HepG2 (cell line): ENCODE results near the gene CDC27. TPM values are rescaled to one million over a fixed set of nuclear protein-coding genes. Genes with fewer than 3 reads are reported as not detected.

Experiments used
- ATAC-seq: fragments of 200-7000 bp; cut with Tn5 transposase; 3 replicates; pipeline ENCODE4 v1.9.1; 2020; ENCODE audit warnings: mild to moderate bottlenecking, moderate library complexity
- BruUV-seq: library from RNA; stranded (reverse); fragments of 400-500 nt; replicated peaks from 2 replicates; lab custom pipeline; 2021; lab: Mats Ljungman, UMichigan
- CTCF ChIA-PET: fragments of 300-600 bp; formaldehyde crosslinking; extraction: SDS; loops from one replicate; lab custom pipeline; 2021; ENCODE audit warnings: low total read pairs, inconsistent platforms, low intra/inter-chr PET ratio; lab: Yijun Ruan, JAX
- POLR2A ChIA-PET: fragments of 350-600 bp; sonication (Branson Sonifier 250); formaldehyde crosslinking; loops from one replicate; lab custom pipeline; 2020; ENCODE audit warnings: antibody characterized with exemption, inconsistent platforms; lab: Yijun Ruan, JAX
- DNase-seq: peaks from one replicate; pipeline ENCODE4 v3.0.0-alpha.2; 2015; ENCODE audit warnings: low spot score
- FAIRE-seq: peaks from 3 replicates; lab custom pipeline; 2011; peaks lifted over from hg19 to GRCh38; lab: Jason Lieb, UNC
- H2AFZ ChIP-seq: one replicate; pipeline ENCODE4 v1.6.1; 2011; ENCODE audit warnings: low read length, inconsistent platforms
- H3K27ac ChIP-seq: fragments of 300-600 bp; 3 replicates; pipeline ENCODE4 v1.8.0; 2011; ENCODE audit warnings: mixed run types, mild to moderate bottlenecking, mixed read lengths, low read length, inconsistent platforms; ENCODE audit not compliant: insufficient read depth; ENCODE audit errors: extremely low read length
- H3K27me3 ChIP-seq, 2 experiments: fragments of 200-600 bp in 1 of 2; 2 replicates in 1 of 2; 3 replicates in 1 of 2; pipeline versions ENCODE4 v1.6.0 to v1.8.0; 2011; ENCODE audit warnings: low read length in 2 of 2, mild to moderate bottlenecking in 2 of 2, moderate library complexity in 2 of 2, inconsistent platforms in 1 of 2; ENCODE audit not compliant: insufficient read depth in 2 of 2, control insufficient read depth in 1 of 2
- H3K36me3 ChIP-seq, 2 experiments: fragments of 200-600 bp in 1 of 2; replicated peaks in 1 of 2; 2 replicates in 1 of 2; 3 replicates in 1 of 2; pipeline versions ENCODE4 v1.5.1 to v1.8.0; 2011; ENCODE audit warnings: low read length in 2 of 2, inconsistent platforms in 1 of 2; ENCODE audit not compliant: insufficient read depth in 2 of 2, control insufficient read depth in 1 of 2
- H3K4me1 ChIP-seq: 2 replicates; pipeline ENCODE4 v1.5.1; 2012; ENCODE audit warnings: low read length, inconsistent platforms; ENCODE audit not compliant: insufficient read depth
- H3K4me2 ChIP-seq: 2 replicates; pipeline ENCODE4 v1.6.0; 2011; ENCODE audit warnings: low read depth, low read length, inconsistent platforms
- H3K4me3 ChIP-seq, 3 experiments: fragments of 200-600 bp in 1 of 3; sonication (generic), shearing (Covaris generic) in 1 of 3; replicated peaks in 1 of 3; 2 replicates each; pipeline ENCODE4 v1.5.1; 2011 to 2016; ENCODE audit warnings: low read length in 3 of 3, inconsistent platforms in 2 of 3, low read depth in 2 of 3, mild to moderate bottlenecking in 2 of 3, control low read depth in 1 of 3, mixed read lengths in 1 of 3; ENCODE audit not compliant: insufficient read depth in 1 of 3
- H3K79me2 ChIP-seq: one replicate; pipeline ENCODE4 v1.6.1; 2011; ENCODE audit warnings: low read length, inconsistent platforms; ENCODE audit not compliant: insufficient read depth
- H3K9ac ChIP-seq: 2 replicates; pipeline ENCODE4 v1.6.0; 2011; ENCODE audit warnings: mild to moderate bottlenecking, low read depth, low read length, inconsistent platforms; ENCODE audit not compliant: insufficient read depth
- H3K9me3 ChIP-seq: 2 replicates; pipeline ENCODE4 v1.5.1; 2012; ENCODE audit warnings: mild to moderate bottlenecking, low read length
- H4K20me1 ChIP-seq: 2 replicates; pipeline ENCODE4 v1.6.0; 2011; ENCODE audit warnings: inconsistent platforms, mild to moderate bottlenecking, low read length, moderate library complexity; ENCODE audit not compliant: insufficient read depth
- ARNT2 ChIP-seq: sonication (generic); formaldehyde crosslinking; IDR thresholded peaks from 2 replicates; pipeline ENCODE4 v1.8.0; 2022; ENCODE audit warnings: mild to moderate bottlenecking, low read depth, missing genetic modification reagents, moderate library complexity
- KDM1A ChIP-seq: IDR thresholded peaks from 2 replicates; pipeline ENCODE4 v1.6.1; 2016; ENCODE audit warnings: missing compliant biosample characterization
- MEIS2 ChIP-seq: sonication (generic); formaldehyde crosslinking; IDR thresholded peaks from 2 replicates; pipeline ENCODE4 v1.9.0; 2021; ENCODE audit warnings: mild to moderate bottlenecking, missing genetic modification reagents
- RCOR2 ChIP-seq: IDR thresholded peaks from 2 replicates; pipeline ENCODE4 v1.6.1; 2016; ENCODE audit warnings: missing biosample characterization, missing genetic modification reagents
- ZBTB42 ChIP-seq: sonication (generic); formaldehyde crosslinking; IDR thresholded peaks from 2 replicates; pipeline ENCODE4 v1.5.0; 2020; ENCODE audit warnings: mild to moderate bottlenecking, missing genetic modification reagents
- ZNF552 ChIP-seq: sonication (generic); formaldehyde crosslinking; IDR thresholded peaks from 2 replicates; pipeline ENCODE4 v1.9.0; 2022; ENCODE audit warnings: missing genetic modification reagents, mild to moderate bottlenecking, borderline replicate concordance
- ZNF878 ChIP-seq: sonication (generic); formaldehyde crosslinking; IDR thresholded peaks from 2 replicates; pipeline ENCODE4 v1.8.1; 2023; ENCODE audit warnings: mild to moderate bottlenecking, missing genetic modification reagents, moderate library complexity
- ZZZ3 ChIP-seq: sonication (generic); formaldehyde crosslinking; IDR thresholded peaks from 2 replicates; pipeline ENCODE4 v1.4.0; 2020; ENCODE audit warnings: missing genetic modification reagents, mild to moderate bottlenecking, borderline replicate concordance
- WGBS: methylation state at CpG from one replicate; pipeline ENCODE4 v1.1.6; 2017; ENCODE audit warnings: low lambda C conversion rate; 5-methylcytosine and 5-hydroxymethylcytosine counted together
- in situ Hi-C: cut with HindIII; loops from 2 replicates; pipeline ENCODE4 v1.10.0; 2017; ENCODE audit warnings: low pct_unique_long_range_greater_than_20kb; ENCODE audit not compliant: extremely low pct_ligation_motif_present
- intact Hi-C: fragments of 100-400 bp; cut with micrococcal nuclease; formaldehyde crosslinking; loops from one replicate; pipeline ENCODE4 v1.10.0; 2022; ENCODE audit not compliant: unreplicated experiment
- polyA plus RNA-seq, 8 experiments: library from polyadenylated mRNA; depleted of rRNA in 3 of 8; stranded (reverse) in 7 of 8; unstranded in 1 of 8; fragments of >200 nt; fragmentation: Illumina TruSeq in 4 of 8; extraction: Trizol in 4 of 8; gene quantifications; 2 replicates each; pipeline versions ENCODE4 v1.2.1 to v1.2.3, GENCODE V29; 2011 to 2016; ENCODE audit warnings: low read depth in 4 of 8, missing spikeins in 1 of 8, mixed read lengths in 1 of 8; ENCODE audit not compliant: insufficient read depth in 1 of 8
- total RNA-seq, 5 experiments: library from RNA; depleted of rRNA; stranded (reverse); fragments of >200 nt; fragmentation: Illumina TruSeq; extraction: Trizol; gene quantifications; 2 replicates each; pipeline ENCODE4 v1.2.3, GENCODE V29; 2016; ENCODE audit warnings: low read depth in 1 of 5
- TF ChIP-seq, protein P1 (sequence below): sonication (generic); formaldehyde crosslinking; IDR thresholded peaks from 2 replicates; pipeline ENCODE4 v1.4.0; 2020; ENCODE audit warnings: missing genetic modification reagents
- TF ChIP-seq, protein P2 (sequence below): sonication (generic); formaldehyde crosslinking; IDR thresholded peaks from 2 replicates; pipeline ENCODE4 v1.4.0; 2020; ENCODE audit warnings: missing genetic modification reagents
- TF ChIP-seq, protein P3 (sequence below): sonication (generic); formaldehyde crosslinking; IDR thresholded peaks from 2 replicates; pipeline ENCODE4 v1.5.1; 2020; ENCODE audit warnings: missing genetic modification reagents, mild to moderate bottlenecking, borderline replicate concordance
- TF ChIP-seq, protein P4 (sequence below): sonication (generic); formaldehyde crosslinking; IDR thresholded peaks from 2 replicates; pipeline ENCODE4 v1.4.0; 2020; ENCODE audit warnings: missing genetic modification reagents, borderline replicate concordance
- TF ChIP-seq, protein P5 (sequence below): sonication (generic); formaldehyde crosslinking; IDR thresholded peaks from 2 replicates; pipeline ENCODE4 v1.4.0; 2020; ENCODE audit warnings: missing genetic modification reagents; ENCODE audit errors: not compliant biosample characterization
- TF ChIP-seq, protein P6 (sequence below): sonication (generic); formaldehyde crosslinking; IDR thresholded peaks from 2 replicates; pipeline ENCODE4 v1.4.0; 2020; ENCODE audit warnings: missing genetic modification reagents

CDC27 gene
- total and polyA plus RNA-seq, 2 of the 13 experiments (the other 11 are each of a cell fraction or from before 2014, with no cell fraction given): 80.7 to 102 TPM

DNA sequence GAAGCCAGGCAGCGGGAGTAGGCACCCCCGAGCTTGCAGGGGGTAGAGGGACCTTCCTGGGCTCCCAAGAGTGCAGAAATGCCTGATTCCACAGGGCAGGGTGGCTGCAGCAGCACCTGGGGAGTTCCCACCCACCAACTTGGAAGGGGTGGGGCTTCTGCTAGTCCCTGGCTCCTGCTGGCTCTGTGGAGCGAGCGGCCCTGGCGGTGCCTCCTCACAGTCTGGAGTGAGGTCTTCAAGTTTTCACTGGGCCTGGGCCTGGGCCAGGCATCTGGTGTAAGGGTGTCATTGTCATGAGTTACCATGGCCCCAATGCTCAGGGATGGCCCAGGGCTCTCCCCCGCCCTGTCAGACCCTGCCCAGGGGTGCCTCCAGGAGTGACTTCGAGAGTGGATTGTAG lies 48.7 kb upstream of the CDC27 start:
- no peak overlapping the region for H3K27ac ChIP-seq
- POLR2A ChIA-PET: no interaction called here
- no peak for DNase-seq
- H3K9me3 ChIP-seq: no peaks in the 10 kb centered on the region
- no peak overlapping the region for H3K9ac ChIP-seq
- no peaks in the 10 kb centered on the region for H3K4me1 ChIP-seq
- H3K36me3 ChIP-seq: no peaks in the 10 kb centered on the region
- 32% methylated on average over 3 of the region's 7 CpGs for WGBS
- no peaks in the 10 kb centered on the region; a peak in 1 of 5 replicates for H3K27me3 ChIP-seq
- CTCF ChIA-PET: no interaction called here
- peak; percentile 50 for ATAC-seq
- no peaks in the 10 kb centered on the region for H4K20me1 ChIP-seq
- in situ Hi-C loops (no loop called here), intact Hi-C loops (no loop called here)
- no peak for FAIRE-seq
- no TSS peak for BruUV-seq
- no peak overlapping the region for H3K4me3 ChIP-seq
- no peaks in the 10 kb centered on the region for H3K79me2 ChIP-seq
- H2AFZ ChIP-seq: no peak overlapping the region
- no peak overlapping the region for H3K4me2 ChIP-seq
- no peak for TF ChIP-seq RCOR2 (CRISPR knock-in tag)
- TF ChIP-seq, protein P1, sequence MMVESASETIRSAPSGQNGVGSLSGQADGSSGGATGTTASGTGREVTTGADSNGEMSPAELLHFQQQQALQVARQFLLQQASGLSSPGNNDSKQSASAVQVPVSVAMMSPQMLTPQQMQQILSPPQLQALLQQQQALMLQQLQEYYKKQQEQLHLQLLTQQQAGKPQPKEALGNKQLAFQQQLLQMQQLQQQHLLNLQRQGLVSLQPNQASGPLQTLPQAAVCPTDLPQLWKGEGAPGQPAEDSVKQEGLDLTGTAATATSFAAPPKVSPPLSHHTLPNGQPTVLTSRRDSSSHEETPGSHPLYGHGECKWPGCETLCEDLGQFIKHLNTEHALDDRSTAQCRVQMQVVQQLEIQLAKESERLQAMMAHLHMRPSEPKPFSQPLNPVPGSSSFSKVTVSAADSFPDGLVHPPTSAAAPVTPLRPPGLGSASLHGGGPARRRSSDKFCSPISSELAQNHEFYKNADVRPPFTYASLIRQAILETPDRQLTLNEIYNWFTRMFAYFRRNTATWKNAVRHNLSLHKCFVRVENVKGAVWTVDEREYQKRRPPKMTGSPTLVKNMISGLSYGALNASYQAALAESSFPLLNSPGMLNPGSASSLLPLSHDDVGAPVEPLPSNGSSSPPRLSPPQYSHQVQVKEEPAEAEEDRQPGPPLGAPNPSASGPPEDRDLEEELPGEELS (CRISPR knock-in tag): no peak
- TF ChIP-seq, protein P2, sequence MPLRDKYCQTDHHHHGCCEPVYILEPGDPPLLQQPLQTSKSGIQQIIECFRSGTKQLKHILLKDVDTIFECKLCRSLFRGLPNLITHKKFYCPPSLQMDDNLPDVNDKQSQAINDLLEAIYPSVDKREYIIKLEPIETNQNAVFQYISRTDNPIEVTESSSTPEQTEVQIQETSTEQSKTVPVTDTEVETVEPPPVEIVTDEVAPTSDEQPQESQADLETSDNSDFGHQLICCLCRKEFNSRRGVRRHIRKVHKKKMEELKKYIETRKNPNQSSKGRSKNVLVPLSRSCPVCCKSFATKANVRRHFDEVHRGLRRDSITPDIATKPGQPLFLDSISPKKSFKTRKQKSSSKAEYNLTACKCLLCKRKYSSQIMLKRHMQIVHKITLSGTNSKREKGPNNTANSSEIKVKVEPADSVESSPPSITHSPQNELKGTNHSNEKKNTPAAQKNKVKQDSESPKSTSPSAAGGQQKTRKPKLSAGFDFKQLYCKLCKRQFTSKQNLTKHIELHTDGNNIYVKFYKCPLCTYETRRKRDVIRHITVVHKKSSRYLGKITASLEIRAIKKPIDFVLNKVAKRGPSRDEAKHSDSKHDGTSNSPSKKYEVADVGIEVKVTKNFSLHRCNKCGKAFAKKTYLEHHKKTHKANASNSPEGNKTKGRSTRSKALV (CRISPR knock-in tag): no peak
- TF ChIP-seq, protein P3, sequence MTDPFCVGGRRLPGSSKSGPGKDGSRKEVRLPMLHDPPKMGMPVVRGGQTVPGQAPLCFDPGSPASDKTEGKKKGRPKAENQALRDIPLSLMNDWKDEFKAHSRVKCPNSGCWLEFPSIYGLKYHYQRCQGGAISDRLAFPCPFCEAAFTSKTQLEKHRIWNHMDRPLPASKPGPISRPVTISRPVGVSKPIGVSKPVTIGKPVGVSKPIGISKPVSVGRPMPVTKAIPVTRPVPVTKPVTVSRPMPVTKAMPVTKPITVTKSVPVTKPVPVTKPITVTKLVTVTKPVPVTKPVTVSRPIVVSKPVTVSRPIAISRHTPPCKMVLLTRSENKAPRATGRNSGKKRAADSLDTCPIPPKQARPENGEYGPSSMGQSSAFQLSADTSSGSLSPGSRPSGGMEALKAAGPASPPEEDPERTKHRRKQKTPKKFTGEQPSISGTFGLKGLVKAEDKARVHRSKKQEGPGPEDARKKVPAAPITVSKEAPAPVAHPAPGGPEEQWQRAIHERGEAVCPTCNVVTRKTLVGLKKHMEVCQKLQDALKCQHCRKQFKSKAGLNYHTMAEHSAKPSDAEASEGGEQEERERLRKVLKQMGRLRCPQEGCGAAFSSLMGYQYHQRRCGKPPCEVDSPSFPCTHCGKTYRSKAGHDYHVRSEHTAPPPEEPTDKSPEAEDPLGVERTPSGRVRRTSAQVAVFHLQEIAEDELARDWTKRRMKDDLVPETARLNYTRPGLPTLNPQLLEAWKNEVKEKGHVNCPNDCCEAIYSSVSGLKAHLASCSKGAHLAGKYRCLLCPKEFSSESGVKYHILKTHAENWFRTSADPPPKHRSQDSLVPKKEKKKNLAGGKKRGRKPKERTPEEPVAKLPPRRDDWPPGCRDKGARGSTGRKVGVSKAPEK (CRISPR knock-in tag): no peak
- TF ChIP-seq, protein P4, sequence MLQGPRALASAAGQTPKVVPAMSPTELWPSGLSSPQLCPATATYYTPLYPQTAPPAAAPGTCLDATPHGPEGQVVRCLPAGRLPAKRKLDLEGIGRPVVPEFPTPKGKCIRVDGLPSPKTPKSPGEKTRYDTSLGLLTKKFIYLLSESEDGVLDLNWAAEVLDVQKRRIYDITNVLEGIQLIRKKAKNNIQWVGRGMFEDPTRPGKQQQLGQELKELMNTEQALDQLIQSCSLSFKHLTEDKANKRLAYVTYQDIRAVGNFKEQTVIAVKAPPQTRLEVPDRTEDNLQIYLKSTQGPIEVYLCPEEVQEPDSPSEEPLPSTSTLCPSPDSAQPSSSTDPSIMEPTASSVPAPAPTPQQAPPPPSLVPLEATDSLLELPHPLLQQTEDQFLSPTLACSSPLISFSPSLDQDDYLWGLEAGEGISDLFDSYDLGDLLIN: no peak
- no peak for TF ChIP-seq ZNF552
- TF ChIP-seq KDM1A (CRISPR knock-in tag): no peak
- TF ChIP-seq ARNT2 (CRISPR knock-in tag): no peak
- TF ChIP-seq ZBTB42 (CRISPR knock-in tag): no peak
- TF ChIP-seq, protein P5, sequence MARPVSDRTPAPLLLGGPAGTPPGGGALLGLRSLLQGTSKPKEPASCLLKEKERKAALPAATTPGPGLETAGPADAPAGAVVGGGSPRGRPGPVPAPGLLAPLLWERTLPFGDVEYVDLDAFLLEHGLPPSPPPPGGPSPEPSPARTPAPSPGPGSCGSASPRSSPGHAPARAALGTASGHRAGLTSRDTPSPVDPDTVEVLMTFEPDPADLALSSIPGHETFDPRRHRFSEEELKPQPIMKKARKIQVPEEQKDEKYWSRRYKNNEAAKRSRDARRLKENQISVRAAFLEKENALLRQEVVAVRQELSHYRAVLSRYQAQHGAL (CRISPR knock-in tag): no peak
- no peak for TF ChIP-seq ZNF878 (CRISPR knock-in tag)
- TF ChIP-seq, protein P6, sequence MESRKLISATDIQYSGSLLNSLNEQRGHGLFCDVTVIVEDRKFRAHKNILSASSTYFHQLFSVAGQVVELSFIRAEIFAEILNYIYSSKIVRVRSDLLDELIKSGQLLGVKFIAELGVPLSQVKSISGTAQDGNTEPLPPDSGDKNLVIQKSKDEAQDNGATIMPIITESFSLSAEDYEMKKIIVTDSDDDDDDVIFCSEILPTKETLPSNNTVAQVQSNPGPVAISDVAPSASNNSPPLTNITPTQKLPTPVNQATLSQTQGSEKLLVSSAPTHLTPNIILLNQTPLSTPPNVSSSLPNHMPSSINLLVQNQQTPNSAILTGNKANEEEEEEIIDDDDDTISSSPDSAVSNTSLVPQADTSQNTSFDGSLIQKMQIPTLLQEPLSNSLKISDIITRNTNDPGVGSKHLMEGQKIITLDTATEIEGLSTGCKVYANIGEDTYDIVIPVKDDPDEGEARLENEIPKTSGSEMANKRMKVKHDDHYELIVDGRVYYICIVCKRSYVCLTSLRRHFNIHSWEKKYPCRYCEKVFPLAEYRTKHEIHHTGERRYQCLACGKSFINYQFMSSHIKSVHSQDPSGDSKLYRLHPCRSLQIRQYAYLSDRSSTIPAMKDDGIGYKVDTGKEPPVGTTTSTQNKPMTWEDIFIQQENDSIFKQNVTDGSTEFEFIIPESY (CRISPR knock-in tag): no peak
- no peak for TF ChIP-seq MEIS2 (CRISPR knock-in tag)
- no peak for TF ChIP-seq ZZZ3 (CRISPR knock-in tag)
